Neutrophil (primary cell): ENCODE measurements around the gene SPTBN1.

Experiments
- H3K27ac ChIP-seq: fragments of 200-600 bp; sonication (generic); 2 replicates; pipeline ENCODE4 v1.5.1; 2016; ENCODE audit warnings: mild to moderate bottlenecking, moderate library complexity
- H3K27me3 ChIP-seq: fragments of 200-600 bp; sonication (generic); 2 replicates; pipeline ENCODE4 v1.6.0; 2016; ENCODE audit warnings: mild to moderate bottlenecking
- H3K36me3 ChIP-seq: fragments of 200-600 bp; sonication (generic); 2 replicates; pipeline ENCODE4 v1.5.1; 2017
- H3K4me1 ChIP-seq, 2 experiments: fragments of 200-600 bp in 1 of 2; sonication (generic) in 1 of 2; 1 replicate in 1 of 2; 2 replicates in 1 of 2; pipeline versions ENCODE4 v1.5.1 to v1.6.1; 2013 to 2016; ENCODE audit warnings: low read depth in 1 of 2, low read length in 1 of 2, mild to moderate bottlenecking in 1 of 2, moderate library complexity in 1 of 2; ENCODE audit not compliant: control insufficient read depth in 1 of 2, insufficient read depth in 1 of 2
- H3K4me3 ChIP-seq, 2 experiments: fragments of 200-600 bp in 1 of 2; sonication (generic) in 1 of 2; 1 replicate in 1 of 2; 2 replicates in 1 of 2; pipeline ENCODE4 v1.5.1; 2013 to 2016; ENCODE audit warnings: low read depth in 1 of 2, low read length in 1 of 2, mild to moderate bottlenecking in 1 of 2, moderate library complexity in 1 of 2
- H3K9me3 ChIP-seq: fragments of 200-600 bp; sonication (generic); 2 replicates; pipeline ENCODE4 v1.5.1; 2016
- CTCF ChIP-seq: fragments of 200-600 bp; sonication (generic); IDR thresholded peaks from 2 replicates; pipeline ENCODE4 v1.5.1; 2016; ENCODE audit warnings: antibody characterized with exemption

Gene SPTBN1

GRCh38 chr2:54618646-54619565 lies 162.8 kb downstream of the SPTBN1 start:
- no peak overlapping the region for H3K27ac ChIP-seq
- H3K36me3 ChIP-seq: peaks cover 90% of the 10 kb centered on the region
- no peak overlapping the region for H3K4me3 ChIP-seq
- no peaks in the 10 kb centered on the region for H3K9me3 ChIP-seq
- H3K27me3 ChIP-seq: no peaks in the 10 kb centered on the region
- no peak for TF ChIP-seq CTCF
- peaks cover 0 to 3% of the 10 kb centered on the region in 2 experiments for H3K4me1 ChIP-seq

GRCh38 chr2:54619660-54620231 lies 163.6 kb downstream of the SPTBN1 start:
- H3K9me3 ChIP-seq: no peaks in the 10 kb centered on the region
- H3K27me3 ChIP-seq: no peaks in the 10 kb centered on the region
- H3K4me1 ChIP-seq: peaks cover 0 to 3% of the 10 kb centered on the region in 2 experiments
- H3K36me3 ChIP-seq: peaks cover 92% of the 10 kb centered on the region
- TF ChIP-seq CTCF: no peak
- no peak overlapping the region for H3K27ac ChIP-seq
- H3K4me3 ChIP-seq: no peak overlapping the region

- peaks cover 95% of the 10 kb centered on the region for H3K36me3 ChIP-seq
- H3K4me3 ChIP-seq: no peak overlapping the region
- H3K9me3 ChIP-seq: no peaks in the 10 kb centered on the region
- no peak for TF ChIP-seq CTCF
- H3K27ac ChIP-seq: no peak overlapping the region
- H3K4me1 ChIP-seq: peaks cover 0 to 3% of the 10 kb centered on the region in 2 experiments
- no peaks in the 10 kb centered on the region for H3K27me3 ChIP-seq
Measured at GRCh38 chr2:54620948-54621347, 164.8 kb downstream of the SPTBN1 start.

GRCh38 chr2:54624591-54625071 lies 168.5 kb downstream of the SPTBN1 start:
- Histone ChIP-seq H3K4me3 (no peak overlapping the region), H3K9me3 (no peaks in the 10 kb centered on the region), H3K27me3 (no peaks in the 10 kb centered on the region), H3K4me1 (peaks cover 0 to 3% of the 10 kb centered on the region in 2 experiments), H3K27ac (no peak overlapping the region), H3K36me3 (peaks cover 99% of the 10 kb centered on the region)
- TF ChIP-seq CTCF: no peak

- no peaks in the 10 kb centered on the region for H3K9me3 ChIP-seq
- TF ChIP-seq CTCF: no peak
- H3K4me1 ChIP-seq: peaks cover 0 to 3% of the 10 kb centered on the region in 2 experiments
- H3K27ac ChIP-seq: no peak overlapping the region
- H3K4me3 ChIP-seq: no peak overlapping the region
- peaks cover 99% of the 10 kb centered on the region for H3K36me3 ChIP-seq
- no peaks in the 10 kb centered on the region for H3K27me3 ChIP-seq
Measured at GRCh38 chr2:54626131-54626530, 170.0 kb downstream of the SPTBN1 start.
